ENCODE data around the gene NOL6.

Gene NOL6

GRCh38 chr9:33439731-33440130, 34.0 kb downstream of the NOL6 start:
- no peak for TF ChIP-seq CTCF (conservative IDR thresholded peaks at IDR 0.05; ENCODE audit: low read depth)
- ChIA-PET CTCF (no interaction called here), POLR2A (ENCODE audit: low non-redundant PET) (no interaction called here)
- H3K27ac ChIP-seq: peak overlapping the region; percentile 20
- DNase-seq (ENCODE audit: low spot score): no peak

DNA sequence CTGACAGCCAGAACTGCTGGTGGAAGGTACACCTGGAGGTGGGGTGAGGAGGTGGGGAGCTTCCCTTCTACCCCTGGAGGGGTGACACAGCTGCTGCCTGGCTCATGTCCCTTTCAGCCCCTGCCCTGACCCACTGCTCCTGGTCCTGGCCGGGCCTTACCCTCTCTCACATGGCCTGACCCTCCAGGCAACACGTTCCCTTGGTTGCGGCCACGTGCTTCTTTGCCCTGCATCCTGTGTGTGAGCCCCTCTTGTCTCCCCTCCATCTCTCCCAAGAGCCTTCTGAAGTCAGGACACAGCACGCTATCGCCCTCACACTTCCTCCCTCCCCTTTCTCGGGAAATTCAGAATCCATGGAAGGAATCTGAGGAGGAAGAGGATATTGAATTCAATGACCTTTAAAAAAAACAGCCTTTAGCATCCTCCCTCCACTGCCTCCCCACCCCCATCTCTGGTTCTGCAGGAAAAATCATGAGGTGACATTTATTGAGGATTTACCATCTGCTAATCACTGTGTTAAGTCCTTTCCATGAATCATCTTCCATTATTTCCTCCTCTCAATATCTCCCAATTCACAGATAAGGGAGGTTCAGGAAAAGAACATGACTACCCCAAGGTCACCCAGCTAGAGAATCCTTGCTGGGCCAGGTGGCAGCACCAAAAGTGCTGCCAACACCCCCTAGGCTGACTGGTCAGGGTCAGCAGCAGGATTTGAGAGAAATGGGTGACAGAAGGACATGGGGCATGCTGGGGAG, 34.6 kb downstream of the NOL6 start:
- CTCF ChIA-PET: interaction anchor here (0.8 kb wide), 1 partner anchor 28 kb away, joined by 3 read pairs; no protein-coding TSS in a partner anchor
- no peak for TF ChIP-seq CTCF (conservative IDR thresholded peaks at IDR 0.05; ENCODE audit: low read depth)
- H3K27ac ChIP-seq: peak overlapping the region; percentile 20
- POLR2A ChIA-PET (ENCODE audit: low non-redundant PET): no interaction called here
- DNase-seq (ENCODE audit: low spot score): no peak

DNA sequence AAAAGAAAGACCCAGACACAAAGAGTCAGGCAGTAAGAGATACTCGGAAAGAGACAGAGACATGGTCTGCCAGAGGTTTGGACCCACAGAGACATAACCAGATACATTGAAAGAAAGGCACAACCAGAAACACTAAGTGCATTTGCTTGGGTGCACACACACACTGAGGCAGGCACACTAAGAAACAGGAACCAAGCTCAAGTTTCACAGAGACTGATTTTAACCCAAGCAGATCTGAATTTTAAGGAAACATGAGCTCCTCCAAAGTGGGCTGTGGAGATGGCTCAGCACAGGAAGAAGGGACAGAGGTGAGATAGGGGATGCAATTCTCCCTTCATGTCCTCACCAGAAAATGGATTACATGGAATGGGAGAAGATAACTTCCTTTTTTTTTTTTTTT, 35.8 kb downstream of the NOL6 start:
- CTCF ChIA-PET: interaction anchor here (0.6 to 0.9 kb wide), 3 partner anchors 15 to 204 kb away, joined by 3 to 4 read pairs (median 3); no protein-coding TSS in a partner anchor
- H3K27ac ChIP-seq: no peak overlapping the region
- no peak for TF ChIP-seq CTCF (conservative IDR thresholded peaks at IDR 0.05; ENCODE audit: low read depth)
- DNase-seq (ENCODE audit: low spot score): no peak
- POLR2A ChIA-PET (ENCODE audit: low non-redundant PET): no interaction called here

DNA sequence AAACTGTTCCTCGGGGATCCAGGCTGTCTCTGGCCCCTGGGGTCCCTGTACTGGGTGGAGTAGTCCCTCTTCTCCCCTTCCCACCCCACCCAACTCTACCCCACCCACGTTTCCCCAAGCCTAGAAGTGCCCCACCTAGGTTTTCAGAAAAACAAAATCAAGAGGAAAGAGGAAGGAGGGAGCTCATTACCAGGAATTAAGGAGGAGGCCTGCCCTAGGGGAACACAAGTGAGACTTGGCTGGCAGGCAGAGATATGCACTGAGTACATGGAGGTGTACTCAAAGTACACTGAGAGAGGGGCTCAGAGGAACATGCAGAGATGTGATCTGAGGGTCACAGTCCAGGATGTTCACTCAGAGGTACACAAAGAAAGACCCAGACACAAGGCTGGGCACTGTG, 36.5 kb downstream of the NOL6 start:
- no peak for DNase-seq (ENCODE audit: low spot score)
- POLR2A ChIA-PET (ENCODE audit: low non-redundant PET): no interaction called here
- TF ChIP-seq CTCF (conservative IDR thresholded peaks at IDR 0.05; ENCODE audit: low read depth): no peak
- CTCF ChIA-PET: interaction anchor here (1.0 kb wide), 1 partner anchor 10 kb away, joined by 3 read pairs; the partner anchor contains the start of gene AQP3
- H3K27ac ChIP-seq: peak overlapping the region; percentile 22

DNA sequence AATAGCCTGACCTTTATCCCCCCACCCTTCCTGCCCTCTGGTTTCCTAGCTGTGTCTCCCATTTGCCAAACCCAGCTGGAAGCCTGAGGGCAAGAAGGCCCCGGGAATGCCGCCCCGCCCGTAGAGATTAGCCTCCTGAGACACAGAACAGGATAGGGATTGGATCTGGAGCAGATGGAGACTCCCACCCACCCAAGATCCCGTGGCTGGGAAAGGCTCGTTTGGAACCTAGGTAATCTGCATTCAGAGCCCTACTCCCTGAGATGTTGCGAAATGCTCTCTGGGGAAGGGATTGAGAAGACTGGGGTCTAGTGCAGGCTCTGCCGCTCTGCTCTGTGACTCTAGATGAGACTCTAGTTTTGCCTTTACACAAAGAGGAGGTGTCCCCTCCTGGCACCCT, 37.3 kb downstream of the NOL6 start:
- ChIA-PET POLR2A (ENCODE audit: low non-redundant PET) (no interaction called here), CTCF (interaction anchor here (0.5 kb wide), 1 partner anchor 34 kb away, joined by 3 read pairs; no protein-coding TSS in a partner anchor)
- TF ChIP-seq CTCF (conservative IDR thresholded peaks at IDR 0.05; ENCODE audit: low read depth): no peak
- peak overlapping the region; percentile 22 for H3K27ac ChIP-seq
- no peak for DNase-seq (ENCODE audit: low spot score)

DNA sequence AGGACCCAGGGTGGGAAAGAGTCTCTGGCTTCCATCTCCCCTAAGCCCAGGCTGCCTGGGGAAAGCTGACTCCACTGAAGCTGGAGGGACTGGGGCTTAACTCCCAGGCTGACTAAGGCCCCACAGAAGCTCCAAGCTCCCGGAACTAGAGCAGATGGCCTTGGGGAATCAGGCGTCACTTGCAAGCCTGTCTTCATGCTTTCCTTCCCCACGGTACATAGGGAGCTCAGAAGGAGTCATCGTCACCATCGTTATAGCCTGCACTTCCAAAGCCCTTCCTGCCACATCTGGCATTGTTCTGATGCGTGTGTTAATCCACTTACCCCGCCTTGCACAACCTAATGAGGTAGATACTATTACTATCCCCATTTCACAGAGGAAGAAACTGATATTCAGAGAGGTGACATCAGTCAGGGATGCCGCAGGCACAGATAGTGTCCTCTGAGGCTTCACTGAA, 37.9 kb downstream of the NOL6 start:
- ChIA-PET POLR2A (ENCODE audit: low non-redundant PET) (no interaction called here), CTCF (no interaction called here)
- DNase-seq (ENCODE audit: low spot score): no peak
- TF ChIP-seq CTCF (conservative IDR thresholded peaks at IDR 0.05; ENCODE audit: low read depth): no peak
- H3K27ac ChIP-seq: 0 out of 2 replicates have a peak overlapping the region, but pooled peaks have one; percentile 22
